Neural cell (in vitro differentiated cells): ENCODE measurements around the gene HOXA2. TPM values are rescaled to one million over a fixed set of nuclear protein-coding genes. Genes with fewer than 3 reads are reported as not detected.
A peak's percentile ranks its signal among the peaks of the same experiment; 100 is the strongest.

Source experiments
- H2AFZ ChIP-seq: fragments of 200-600, 300-800 bp; sonication (generic), shearing (Covaris generic); 2 replicates; pipeline ENCODE4 v1.6.0; 2014; ENCODE audit warnings: low read depth, mild to moderate bottlenecking, antibody characterized with exemption, low read length, moderate library complexity
- H3F3A ChIP-seq: fragments of 200-600 bp; shearing (Covaris generic); 2 replicates; pipeline ENCODE4 v1.6.1; 2016; ENCODE audit warnings: mild to moderate bottlenecking, moderate library complexity, mixed read lengths, antibody characterized with exemption, low read length; ENCODE audit not compliant: insufficient read depth, poor library complexity, severe bottlenecking
- H3K27ac ChIP-seq: fragments of 200-600, 300-800 bp; sonication (generic), shearing (Covaris generic); 2 replicates; pipeline ENCODE4 v1.5.1; 2014; ENCODE audit warnings: mild to moderate bottlenecking, low read length, moderate library complexity
- H3K27me3 ChIP-seq: fragments of 300-800, 200-600 bp; sonication (generic), shearing (Covaris generic); 2 replicates; pipeline ENCODE4 v1.6.0; 2014; ENCODE audit warnings: mild to moderate bottlenecking, low read depth, low read length, moderate library complexity; ENCODE audit not compliant: insufficient read depth
- H3K36me3 ChIP-seq: fragments of 300-800, 200-600 bp; sonication (generic), shearing (Covaris generic); 2 replicates; pipeline ENCODE4 v1.5.1; 2014; ENCODE audit warnings: mild to moderate bottlenecking, antibody characterized with exemption, low read length, moderate library complexity; ENCODE audit not compliant: insufficient read depth
- H3K4me2 ChIP-seq: fragments of 300-800, 200-600 bp; sonication (generic), shearing (Covaris generic); 2 replicates; pipeline ENCODE4 v1.6.0; 2014; ENCODE audit warnings: mild to moderate bottlenecking, low read length
- H3K4me3 ChIP-seq: fragments of 300-800, 200-600 bp; sonication (generic), shearing (Covaris generic); 2 replicates; pipeline ENCODE4 v1.5.1; 2014; ENCODE audit warnings: mild to moderate bottlenecking, low read length, moderate library complexity
- H3K79me2 ChIP-seq: fragments of 200-600 bp; shearing (Covaris generic); replicated peaks from 2 replicates; pipeline ENCODE4 v1.6.0; 2014; ENCODE audit warnings: mild to moderate bottlenecking, low read length, moderate library complexity; ENCODE audit not compliant: insufficient read depth
- H3K9ac ChIP-seq: fragments of 300-800, 200-600 bp; sonication (generic), shearing (Covaris generic); 2 replicates; pipeline ENCODE4 v1.6.1; 2016; ENCODE audit warnings: mild to moderate bottlenecking, low read length, mixed read lengths
- H3K9me2 ChIP-seq: fragments of 200-600 bp; shearing (Covaris generic); 2 replicates; pipeline ENCODE4 v1.6.1; 2016; ENCODE audit warnings: mild to moderate bottlenecking, low read length, mixed read lengths; ENCODE audit not compliant: insufficient read depth
- H3K9me3 ChIP-seq: fragments of 200-600, 300-800 bp; sonication (generic), shearing (Covaris generic); 2 replicates; pipeline ENCODE4 v1.6.1; 2016; ENCODE audit warnings: mild to moderate bottlenecking, mixed run types, low read length, moderate library complexity, mixed read lengths
- H4K20me1 ChIP-seq: fragments of 200-600 bp; shearing (Covaris generic); 2 replicates; pipeline ENCODE4 v1.6.1; 2016; ENCODE audit warnings: mild to moderate bottlenecking, mixed run types; ENCODE audit not compliant: insufficient read depth
- CTCF ChIP-seq: fragments of 450-650 bp; IDR thresholded peaks from 2 replicates; pipeline ENCODE4 v1.5.1; 2014; ENCODE audit warnings: antibody characterized with exemption, mild to moderate bottlenecking, moderate library complexity; ENCODE audit not compliant: poor library complexity, severe bottlenecking
- EP300 ChIP-seq: fragments of 450-650 bp; conservative IDR thresholded peaks from 2 replicates; pipeline ENCODE4 v1.6.1; 2014; ENCODE audit warnings: antibody characterized with exemption, mild to moderate bottlenecking, moderate library complexity; ENCODE audit not compliant: poor library complexity, severe bottlenecking
- EZH2 ChIP-seq: fragments of 200-600, 300-800 bp; shearing (Covaris generic), sonication (generic); IDR thresholded peaks from 2 replicates; pipeline ENCODE4 v1.6.1; 2014; ENCODE audit warnings: antibody characterized with exemption, low read length, borderline replicate concordance, mild to moderate bottlenecking; ENCODE audit not compliant: insufficient read depth, poor library complexity, severe bottlenecking
- MXI1 ChIP-seq: fragments of 450-650 bp; conservative IDR thresholded peaks from 2 replicates; pipeline ENCODE4 v1.6.1; 2014; ENCODE audit warnings: antibody characterized with exemption, mild to moderate bottlenecking; ENCODE audit not compliant: poor library complexity, severe bottlenecking
- POLR2AphosphoS5 ChIP-seq: IDR thresholded peaks from 2 replicates; pipeline ENCODE4 v1.6.1; 2012
- RAD21 ChIP-seq: fragments of 450-650 bp; conservative IDR thresholded peaks from 2 replicates; pipeline ENCODE4 v1.6.1; 2014; ENCODE audit warnings: antibody characterized with exemption, mild to moderate bottlenecking, moderate library complexity
- REST ChIP-seq: IDR thresholded peaks from 2 replicates; pipeline ENCODE4 v1.6.1; 2012; ENCODE audit warnings: borderline replicate concordance
- SMC3 ChIP-seq: fragments of 450-650 bp; conservative IDR thresholded peaks from 2 replicates; pipeline ENCODE4 v1.6.1; 2014; ENCODE audit warnings: antibody characterized with exemption, mild to moderate bottlenecking, moderate library complexity; ENCODE audit not compliant: poor library complexity
- TAF1 ChIP-seq: IDR thresholded peaks from 2 replicates; pipeline ENCODE4 v1.6.1; 2012; ENCODE audit warnings: low read depth
- polyA plus RNA-seq: library from polyadenylated mRNA; depleted of rRNA; stranded (reverse); fragments of >200 nt; gene quantifications from 2 replicates; pipeline ENCODE4 v1.2.3, GENCODE V29; 2014

HOXA2 gene
- polyA plus RNA-seq, 1 donor from 2014 or later: not detected

- TF ChIP-seq TAF1 (no peak), EP300 (no peak), CTCF (no peak), MXI1 (no peak), POLR2AphosphoS5 (no peak), RAD21 (no peak), SMC3 (no peak), EZH2 (no peak), REST (no peak)
- no peak overlapping the region for H3K9ac ChIP-seq
- no peaks in the 10 kb centered on the region for H3K79me2 ChIP-seq
- no peak overlapping the region for H3K27ac ChIP-seq
- no peak overlapping the region for H2AFZ ChIP-seq
- H3K9me3 ChIP-seq: no peaks in the 10 kb centered on the region
- H3K9me2 ChIP-seq: no peaks in the 10 kb centered on the region
- no peak overlapping the region for H3K4me3 ChIP-seq
- H3K4me2 ChIP-seq: no peak overlapping the region
- no peaks in the 10 kb centered on the region for H3F3A ChIP-seq
- H3K27me3 ChIP-seq: peaks cover 100% of the 10 kb centered on the region
- H3K36me3 ChIP-seq: no peaks in the 10 kb centered on the region
- H4K20me1 ChIP-seq: no peaks in the 10 kb centered on the region
These were observed 2.0 kb upstream of the HOXA2 start for GRCh38 chr7:27104341-27105058.

GRCh38 chr7:27103489-27104226 is 1.2 kb upstream of the HOXA2 start:
- Histone ChIP-seq H3K9ac (no peak overlapping the region), H2AFZ (no peak overlapping the region), H3K36me3 (no peaks in the 10 kb centered on the region), H3K79me2 (no peaks in the 10 kb centered on the region), H3K9me2 (no peaks in the 10 kb centered on the region), H3K4me2 (no peak overlapping the region), H3K4me3 (no peak overlapping the region), H3K27ac (no peak overlapping the region), H3F3A (no peaks in the 10 kb centered on the region), H3K27me3 (peaks cover 100% of the 10 kb centered on the region), H3K9me3 (no peaks in the 10 kb centered on the region), H4K20me1 (no peaks in the 10 kb centered on the region)
- TF ChIP-seq EZH2: peak; percentile 99
- no peak for TF ChIP-seq TAF1
